MV-4-11 (cell line): ENCODE data around the gene CDK17.
"Not testable (repeated sequence)": the region's sequence is repeated elsewhere in the genome, so short reads cannot be mapped to it uniquely, and the experiment has no call there.

Experiments used
- DNase-seq: peaks from one replicate; lab custom pipeline; 2025; lab: John Stamatoyannopoulos, UW

Gene CDK17

DNA sequence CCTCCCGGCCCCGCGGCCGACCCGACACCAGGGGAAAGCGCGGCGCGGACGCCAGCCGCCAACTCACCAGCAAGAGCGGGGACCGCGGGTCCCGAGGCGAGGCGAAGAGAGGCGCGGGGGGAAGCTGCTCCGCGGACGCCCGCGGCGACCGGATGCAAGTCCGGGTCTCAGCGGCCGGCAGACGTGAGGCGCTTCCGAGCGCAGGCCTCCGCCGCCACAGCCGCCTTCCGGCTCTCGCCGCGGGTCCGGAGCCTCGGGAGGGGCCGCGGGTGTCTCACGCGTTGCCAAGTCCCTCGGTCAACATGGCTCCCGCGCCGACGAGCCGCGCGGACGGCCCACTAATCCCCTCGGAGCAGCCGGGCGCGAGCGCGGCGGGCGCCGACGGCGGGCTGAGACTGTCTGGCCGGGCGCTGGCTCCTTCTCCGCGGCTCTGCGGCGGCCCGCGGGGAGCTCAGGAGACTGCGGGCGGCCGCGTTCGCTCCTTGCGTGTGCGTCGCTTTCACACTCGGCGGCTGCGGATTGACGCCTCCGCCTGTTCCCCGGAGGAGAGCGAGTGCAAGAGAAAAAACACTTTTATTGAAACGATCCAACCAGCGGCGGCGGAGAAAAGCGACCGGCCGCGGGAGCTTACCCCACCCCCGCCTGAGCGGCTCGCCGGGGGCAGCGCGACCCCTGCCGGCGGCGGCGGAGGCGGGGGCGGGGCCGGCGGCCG lies at the start of gene CDK17:
CDK17 (minus strand) TSS at position 521 of the 712 bp plus-strand sequence. CDS start 65,603 bp downstream, outside the sequence.
- peak; percentile 74 for DNase-seq

DNA sequence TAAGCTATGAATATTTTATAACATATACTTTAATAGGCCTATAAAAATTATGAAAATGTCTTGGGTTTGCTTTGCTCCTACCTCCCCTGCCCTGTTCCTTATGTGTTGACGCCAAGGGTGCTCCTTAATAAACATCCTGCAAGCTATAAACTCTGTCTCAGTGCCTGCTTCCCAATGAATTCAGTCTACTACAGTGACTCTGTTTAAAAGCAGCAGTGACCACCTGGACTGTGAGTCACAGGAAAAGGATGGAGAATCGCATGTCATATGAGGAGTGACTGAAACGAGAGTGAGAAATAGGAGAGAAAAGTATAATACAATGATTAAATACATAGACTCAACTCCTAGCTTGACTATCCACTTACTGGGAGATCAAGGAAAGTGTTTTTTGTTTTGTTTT lies 48.1 kb upstream of the CDK17 start:
- no peak for DNase-seq

DNA sequence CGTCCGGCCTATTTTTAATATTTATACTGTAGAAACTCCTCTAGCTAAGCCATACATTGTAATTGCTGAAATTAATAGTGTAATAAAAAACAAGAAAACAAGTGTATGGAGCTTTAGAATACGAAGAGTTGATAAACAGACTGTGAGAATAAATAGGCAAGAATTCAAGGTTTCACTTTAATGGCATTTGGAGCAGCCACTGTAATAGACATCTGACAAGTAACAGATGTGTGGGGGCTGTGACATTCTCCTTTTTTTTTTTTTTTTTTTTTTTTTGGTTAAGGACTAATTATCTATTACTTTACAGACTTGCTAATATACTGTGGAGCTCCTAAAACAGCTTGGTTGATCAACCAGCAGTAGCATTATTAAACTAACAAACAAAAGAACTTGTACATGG lies 47.0 kb upstream of the CDK17 start:
- no peak for DNase-seq

DNA sequence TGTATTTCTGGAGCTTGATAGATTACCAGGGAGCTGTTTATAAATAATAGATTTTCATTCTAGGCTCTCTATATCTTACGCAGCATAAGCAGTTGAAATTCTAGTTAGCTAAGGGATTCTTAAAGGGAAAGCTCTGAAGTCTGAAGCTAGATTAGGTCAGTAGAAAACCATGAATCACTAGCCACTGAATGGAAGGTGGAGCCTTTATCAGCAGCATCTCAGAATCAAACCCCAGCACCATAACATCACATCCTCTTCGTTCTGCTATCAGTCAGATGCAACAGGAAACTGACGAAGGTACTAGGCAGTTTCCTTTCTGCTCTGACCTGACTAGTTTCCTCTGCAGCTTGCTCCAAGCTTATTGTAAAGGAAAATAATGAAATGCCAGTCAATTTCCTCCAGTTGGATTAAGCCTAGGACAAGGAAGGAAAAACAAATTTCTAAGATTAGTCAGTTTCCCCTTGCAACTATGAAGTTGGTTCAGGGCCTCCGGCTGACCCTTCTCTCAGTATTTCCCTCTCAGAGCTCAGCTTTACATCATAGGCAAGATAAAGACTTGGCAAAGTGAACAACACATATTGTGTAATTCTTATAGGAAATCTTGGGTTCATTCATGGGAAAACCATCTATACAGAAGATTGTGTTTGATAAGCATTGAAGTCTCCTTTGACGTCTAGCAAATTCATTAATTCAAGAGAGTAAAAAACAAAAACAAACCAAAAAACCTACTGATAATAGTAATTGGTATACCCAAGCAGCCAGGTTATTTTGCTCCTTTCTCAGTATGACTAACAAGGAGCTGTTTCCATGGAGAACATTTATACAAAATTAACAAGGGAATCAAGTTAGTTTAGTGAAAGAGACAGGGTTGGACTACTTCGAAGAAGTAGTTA lies 45.7 kb upstream of the CDK17 start:
- peak; percentile 46 for DNase-seq

DNA sequence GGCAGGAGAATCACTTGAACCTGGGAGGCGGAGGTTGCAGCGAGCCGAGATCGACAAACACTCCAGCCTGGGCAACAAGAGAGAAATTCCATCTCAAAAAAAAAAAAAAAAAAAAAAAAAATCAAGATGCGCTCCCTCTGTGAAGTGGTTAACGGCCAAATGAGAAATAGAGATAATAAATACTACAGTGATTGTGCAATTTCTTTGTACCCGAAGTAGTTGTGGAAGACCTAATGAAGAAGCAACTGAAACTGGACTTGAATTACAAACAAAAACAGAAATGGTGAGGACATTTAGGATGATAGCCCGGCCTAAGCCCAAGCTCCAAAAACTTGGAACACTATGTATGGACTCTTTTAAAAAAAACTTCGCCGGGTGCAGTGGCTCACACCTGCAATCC lies 44.2 kb upstream of the CDK17 start:
- no peak for DNase-seq

DNA sequence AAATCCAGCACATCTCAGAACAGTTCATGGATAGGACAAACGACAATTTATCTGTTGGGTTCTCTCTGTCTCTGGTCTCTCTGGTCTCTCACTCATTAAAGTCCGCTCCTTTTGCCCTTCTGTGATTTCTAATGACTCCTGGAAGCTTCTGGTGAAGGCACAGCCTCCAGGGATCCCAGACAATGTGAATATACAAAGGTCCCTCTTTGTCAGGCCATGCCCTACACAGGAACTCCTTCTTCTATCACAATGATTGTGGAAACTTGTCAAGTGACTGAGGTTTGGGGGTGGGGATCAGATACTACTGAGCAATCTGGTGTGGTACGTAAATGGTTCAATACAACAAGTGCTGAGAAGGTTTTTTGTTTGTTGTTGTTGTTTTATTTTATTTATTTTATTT lies 42.7 kb upstream of the CDK17 start:
- no peak for DNase-seq

DNA sequence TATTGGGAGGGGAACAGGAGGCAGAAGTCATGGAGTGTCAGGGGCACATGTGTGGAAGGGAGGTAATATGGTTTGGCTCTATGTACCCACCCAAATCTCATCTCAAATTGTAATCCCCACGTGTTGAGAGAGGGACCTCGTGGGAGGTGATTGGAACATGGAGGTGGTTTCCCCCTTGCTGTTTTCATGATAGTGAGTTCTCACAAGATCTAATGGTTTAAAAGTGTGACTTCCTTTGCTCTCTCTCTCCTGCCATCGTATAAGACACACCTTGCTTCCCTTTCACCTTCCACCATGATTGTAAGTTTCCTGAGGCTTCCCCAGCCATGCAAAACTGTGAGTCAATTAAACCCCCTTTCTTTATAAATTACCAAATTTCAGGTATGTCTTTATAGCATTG lies 41.6 kb upstream of the CDK17 start:
- DNase-seq = no peak

DNA sequence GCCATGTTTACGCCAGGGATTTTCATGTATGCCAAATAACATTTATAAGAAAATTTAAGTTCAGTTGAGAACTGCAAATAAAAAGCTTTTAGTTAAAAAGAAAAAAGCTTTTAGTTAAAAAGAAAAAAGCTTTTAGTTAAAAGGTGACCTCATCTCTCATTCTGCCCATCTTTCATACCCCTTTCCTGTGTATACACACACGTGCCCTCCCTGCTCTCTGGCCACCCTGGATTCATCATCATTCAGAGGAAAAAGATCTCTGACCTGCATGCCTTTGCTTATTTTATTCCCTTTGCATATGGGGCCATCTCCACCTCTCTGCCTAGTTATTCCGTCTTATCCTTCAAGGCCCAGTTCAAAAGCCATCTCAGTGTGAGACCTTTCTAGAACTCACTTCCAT lies 38.1 kb upstream of the CDK17 start:
- no peak for DNase-seq

DNA sequence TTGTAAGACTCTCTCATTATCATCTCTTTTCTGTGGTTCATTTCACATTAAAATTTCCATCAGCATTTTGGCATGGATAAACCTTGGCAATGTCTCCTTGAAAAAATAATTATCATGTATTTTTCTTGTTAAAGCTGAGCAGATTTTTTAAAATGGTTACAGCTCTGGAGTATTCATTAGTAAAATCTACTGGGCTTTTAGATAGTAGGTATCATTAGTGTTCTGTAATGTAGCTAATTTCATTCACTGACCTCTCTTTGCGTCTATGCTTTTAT lies 36.9 kb upstream of the CDK17 start:
- DNase-seq = no peak

DNA sequence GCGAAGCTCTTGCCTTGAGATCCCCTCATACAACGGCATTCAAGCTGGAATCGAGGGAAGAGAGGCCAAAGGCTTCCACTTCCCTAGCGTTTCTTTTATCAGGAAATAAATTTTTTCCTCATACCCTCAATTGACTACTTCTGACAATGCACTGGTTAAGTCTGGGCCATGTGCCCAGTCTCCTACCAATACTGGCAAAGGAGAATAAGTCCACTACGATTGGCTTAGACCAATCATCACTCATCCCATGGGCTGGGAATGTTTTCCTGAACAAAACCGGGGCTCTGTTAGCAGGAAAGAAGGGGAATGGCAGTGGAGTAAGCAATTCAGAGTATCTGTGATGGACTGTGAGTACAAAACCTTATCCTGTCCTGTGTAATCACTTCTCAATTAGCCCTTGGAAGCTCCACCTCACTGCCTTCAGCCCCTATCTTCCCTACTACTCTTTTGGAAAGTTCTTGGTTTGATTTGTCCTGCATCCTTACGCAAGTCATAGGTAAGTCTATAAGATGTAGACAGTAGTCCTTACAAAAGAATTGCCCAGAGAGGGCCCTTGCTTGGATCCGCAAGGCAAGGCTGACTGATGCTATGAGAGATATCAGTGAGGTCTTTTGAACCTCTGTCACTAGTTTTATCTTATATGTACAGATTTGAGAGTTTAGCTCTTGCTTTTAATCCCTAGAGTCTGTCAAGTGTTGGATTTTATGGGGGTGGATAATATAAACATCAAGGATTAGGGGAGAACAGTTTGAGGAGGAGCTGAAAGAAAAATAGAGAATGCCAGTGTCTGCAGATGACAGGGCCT lies 36.3 kb upstream of the CDK17 start:
- no peak for DNase-seq

DNA sequence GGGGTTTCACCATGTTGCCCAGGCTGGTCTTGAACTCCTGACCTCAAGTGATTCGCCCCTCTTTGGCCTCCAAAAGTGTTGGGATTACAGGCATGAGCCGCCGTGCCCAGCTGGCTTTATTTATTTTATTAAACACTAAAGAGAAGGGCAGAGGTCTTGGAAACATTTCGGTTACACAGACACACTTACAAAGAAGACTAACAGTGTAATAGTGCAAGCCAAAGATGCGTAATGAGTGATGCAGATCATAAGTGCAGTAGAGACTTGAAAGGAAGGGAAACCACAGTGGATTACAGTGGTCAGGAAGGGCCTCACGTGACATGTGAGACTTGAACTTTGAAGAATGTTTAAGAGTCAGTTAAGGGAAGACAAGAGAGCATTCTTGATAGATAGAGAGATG lies 33.9 kb upstream of the CDK17 start:
- peak; percentile 96 for DNase-seq

DNA sequence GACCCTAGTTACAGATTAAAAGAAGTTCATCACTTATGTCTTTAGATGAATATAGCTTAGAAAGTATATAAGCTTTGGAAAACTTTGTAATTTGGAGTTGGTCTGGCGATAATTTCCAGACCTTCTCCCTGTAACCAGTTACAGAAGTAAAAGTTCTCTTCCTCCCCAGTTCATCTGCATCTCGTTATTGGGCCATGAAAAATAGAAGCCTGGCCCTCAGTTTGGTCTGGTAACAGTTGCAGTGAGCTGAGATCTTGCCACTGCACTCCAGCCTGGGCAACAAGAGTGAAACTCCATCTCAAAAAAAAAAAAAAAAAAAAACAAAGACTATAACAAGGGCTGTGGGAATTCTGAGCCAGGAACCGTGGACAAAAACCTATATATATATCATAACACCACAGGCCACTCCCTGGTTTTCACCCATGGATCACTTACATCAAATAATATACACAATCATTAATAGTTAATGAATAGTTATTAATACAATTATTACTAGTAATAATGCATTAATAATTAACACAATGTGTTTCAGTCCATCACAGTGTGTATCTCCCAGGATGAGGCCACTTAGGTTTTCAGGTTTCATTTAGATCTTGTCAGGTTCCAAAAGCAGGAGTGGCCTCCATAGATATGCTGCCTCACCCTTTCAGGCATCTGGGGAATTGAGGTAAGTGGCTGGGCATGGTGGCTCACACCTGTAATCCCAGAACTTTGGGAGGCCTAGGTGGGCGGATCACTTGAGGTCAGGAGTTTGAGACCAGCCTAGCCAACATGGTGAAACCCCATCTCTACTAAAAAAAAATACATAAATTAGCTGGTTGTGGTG lies 32.5 kb upstream of the CDK17 start:
- DNase-seq = not testable (repeated sequence)

DNA sequence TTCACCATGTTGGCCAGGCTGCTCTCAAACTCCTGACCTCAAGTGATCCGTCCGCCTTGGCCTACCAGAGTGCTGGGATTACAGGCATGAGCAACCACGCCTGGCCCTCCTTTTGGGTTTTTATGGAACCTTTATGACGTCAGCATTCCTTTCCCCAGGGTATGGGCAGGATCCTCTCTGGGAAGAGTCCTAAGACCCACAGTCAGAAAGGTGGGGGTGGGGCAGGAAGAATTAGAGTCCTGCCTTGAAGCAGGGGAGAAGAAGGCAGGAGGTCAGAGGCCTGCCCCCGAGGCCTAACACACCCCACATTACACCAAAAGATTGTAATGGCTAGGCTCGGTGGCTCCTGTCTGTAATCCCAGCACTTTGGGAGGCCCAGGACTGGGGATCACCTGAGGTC lies 30.8 kb upstream of the CDK17 start:
- no peak for DNase-seq

DNA sequence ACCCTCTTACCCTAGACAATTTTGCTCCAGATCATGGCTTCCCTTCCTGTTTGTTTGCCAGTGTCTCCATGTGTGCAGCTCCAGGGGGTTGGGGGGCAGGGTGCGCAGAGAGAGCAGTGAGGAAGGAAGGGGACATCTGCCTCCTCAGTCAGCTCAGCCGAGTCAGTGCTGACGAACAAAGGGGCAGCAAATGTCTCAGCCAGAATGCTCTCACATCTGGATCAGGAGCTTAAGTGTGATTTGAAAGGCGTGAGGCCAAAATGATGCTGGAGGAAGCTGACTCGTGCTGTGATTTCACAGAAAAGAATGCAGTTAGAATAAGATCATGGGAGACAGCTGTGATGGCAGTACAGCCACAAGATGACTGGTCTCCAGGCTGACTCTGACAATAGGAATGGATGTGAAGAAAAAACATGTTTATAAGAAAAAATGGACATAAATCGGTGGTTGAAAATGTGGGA lies 27.1 kb upstream of the CDK17 start:
- DNase-seq = peak; percentile 61

DNA sequence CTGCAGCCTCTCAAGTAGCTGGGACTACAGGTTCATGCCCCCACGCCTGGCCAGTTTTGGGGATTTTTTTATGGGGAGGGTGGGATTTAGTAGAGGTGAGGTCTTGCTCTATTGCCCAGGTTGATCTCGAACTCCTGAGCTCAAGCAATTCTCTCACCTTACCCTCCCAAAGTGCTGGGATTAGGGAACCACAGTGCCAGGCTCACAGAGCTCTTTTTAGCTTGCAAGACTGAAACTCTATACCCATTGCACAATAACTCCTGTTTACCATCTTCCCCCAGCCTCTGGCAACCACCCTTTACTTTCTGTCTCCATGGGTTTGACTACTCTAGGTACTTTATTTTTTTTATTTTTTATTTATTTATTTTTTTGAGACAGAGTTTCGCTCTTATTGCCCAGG lies 25.7 kb upstream of the CDK17 start:
- DNase-seq = peak; percentile 69

DNA sequence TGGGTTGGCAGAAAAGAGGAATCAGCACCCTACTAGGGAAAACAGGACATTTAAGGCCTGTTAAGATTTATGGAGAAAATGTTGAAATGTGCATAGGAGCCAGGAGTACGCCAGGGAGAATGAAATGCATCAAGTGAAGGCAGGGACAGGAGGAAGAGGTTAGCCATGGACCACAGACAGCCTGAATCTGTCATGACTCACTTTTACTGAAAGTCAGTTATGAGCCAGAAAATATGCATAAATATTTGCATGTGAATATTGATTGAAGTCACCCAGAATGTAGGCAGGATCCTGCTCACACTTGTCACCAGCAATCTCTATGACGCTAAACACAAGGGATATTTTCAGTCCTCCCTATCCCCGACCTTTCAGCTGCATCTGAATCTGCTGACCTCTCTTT lies 25.1 kb upstream of the CDK17 start:
- peak; percentile 82 for DNase-seq

DNA sequence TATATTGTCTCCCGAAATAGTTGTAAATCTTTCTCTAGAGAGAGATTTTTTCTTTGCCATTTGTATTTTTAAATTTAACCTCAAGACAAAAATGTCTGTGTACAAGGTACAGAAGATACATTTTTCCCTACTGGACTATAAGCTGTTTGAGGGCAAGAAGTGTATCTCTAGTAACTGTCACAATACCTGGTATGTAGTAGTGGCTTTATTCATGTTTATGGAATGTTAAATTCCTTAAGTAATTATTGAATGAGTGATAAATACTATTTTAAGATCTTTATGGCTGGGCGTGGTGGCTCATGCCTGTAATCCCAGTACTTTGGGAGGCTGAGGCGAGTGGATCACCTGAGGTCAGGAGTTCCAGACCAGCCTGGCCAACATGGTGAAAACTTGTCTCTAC lies 24.4 kb upstream of the CDK17 start:
- no peak for DNase-seq

DNA sequence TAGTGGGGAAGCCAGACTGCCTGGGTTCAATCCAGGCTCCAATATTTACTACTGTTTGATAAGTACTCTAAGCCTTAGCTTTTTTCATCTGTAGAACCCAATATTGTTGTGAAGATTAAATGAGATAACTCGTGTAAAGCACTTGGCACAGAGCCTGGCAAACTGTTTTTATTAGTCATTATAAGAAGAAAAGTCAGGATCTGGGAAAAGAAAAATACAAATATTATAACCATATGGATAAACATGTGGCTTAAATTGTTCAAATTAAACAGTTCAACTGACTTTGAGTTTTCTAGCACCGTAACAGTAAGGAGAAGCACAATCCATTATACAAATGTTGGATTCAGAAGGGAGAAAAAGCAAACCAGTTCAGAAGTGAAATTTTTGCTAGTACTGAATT lies 22.0 kb upstream of the CDK17 start:
- DNase-seq = no peak

DNA sequence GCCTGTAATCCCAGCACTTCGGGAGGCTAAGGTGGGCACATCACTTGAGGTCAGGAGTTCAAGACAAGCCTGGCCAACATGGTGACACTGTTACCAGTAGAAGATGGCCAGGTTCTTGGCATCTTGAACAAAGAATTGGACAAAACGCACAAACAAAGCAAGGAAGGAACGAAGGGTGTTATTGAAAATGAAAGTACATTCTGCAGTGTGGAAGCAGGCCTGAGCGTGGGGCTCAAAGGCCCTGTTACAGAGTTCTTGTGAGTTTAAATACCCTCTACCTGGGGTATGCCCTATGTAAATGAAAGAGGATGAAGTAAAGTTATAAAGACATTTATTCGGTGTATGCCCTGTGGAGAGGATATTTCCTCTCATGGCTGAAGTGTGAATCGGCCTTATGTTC lies 20.8 kb upstream of the CDK17 start:
- DNase-seq = no peak

DNA sequence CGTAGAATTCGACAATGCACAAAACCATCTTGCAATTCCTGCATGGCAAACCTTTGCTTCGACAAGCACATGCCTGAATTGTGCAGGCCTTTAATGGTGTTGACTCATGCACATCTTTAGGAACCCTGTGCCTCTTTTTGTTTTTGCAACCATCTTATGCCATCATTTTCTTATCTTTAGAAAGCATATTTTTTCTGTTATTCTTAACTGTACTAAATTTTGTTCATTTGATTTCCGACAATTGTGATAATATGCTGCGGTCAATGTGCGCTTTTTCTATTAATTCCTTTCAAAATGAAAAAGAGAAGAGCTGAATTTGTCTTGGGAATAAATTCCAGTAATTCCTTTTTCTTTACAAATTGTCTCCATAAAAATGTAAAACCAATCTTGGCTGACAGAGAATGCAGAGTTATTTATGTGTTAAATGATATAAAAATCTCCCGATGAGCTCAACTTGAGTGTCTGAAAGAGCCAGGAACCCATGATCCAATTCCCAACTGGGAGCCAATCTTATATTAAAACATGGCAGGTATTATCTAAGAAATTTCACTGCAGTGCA lies 20.1 kb upstream of the CDK17 start:
- no peak for DNase-seq

DNA sequence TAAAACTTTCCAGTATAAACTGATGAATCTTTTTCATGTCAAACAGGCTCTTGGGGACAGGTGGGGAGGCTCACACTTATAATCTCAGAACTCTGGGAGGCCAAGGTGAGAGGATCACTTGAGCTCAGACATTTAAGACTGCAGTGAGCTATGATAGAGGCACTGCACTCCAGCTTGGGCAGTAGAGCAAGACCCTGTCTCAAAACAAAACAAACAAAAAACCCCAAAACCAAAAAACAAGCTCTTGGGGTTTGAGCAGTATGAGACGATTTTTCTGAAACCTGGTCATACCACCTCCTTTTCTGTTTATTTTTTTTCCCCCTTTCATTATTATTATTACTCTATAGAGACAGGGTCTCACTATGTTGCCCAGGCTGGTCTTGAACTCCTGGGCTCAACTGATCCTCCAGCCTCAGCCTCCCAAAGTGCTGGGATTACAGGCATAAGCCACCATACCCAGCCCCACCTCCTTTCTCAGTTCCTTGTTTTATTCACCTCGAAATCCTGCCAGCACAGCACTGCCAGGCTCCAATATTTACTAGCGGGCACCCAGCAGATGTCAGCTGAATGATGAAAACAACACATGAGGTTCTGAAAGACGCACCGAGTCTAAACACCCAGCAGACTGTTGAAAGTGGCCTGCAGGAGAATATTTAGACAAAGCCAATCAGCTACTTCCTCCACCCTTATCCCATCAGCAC lies 19.5 kb upstream of the CDK17 start:
- peak; percentile 57 for DNase-seq
